Endothelial cell (in vitro differentiated cells): ENCODE data around the gene UGT1A6. TPM values are rescaled to one million over a fixed set of nuclear protein-coding genes. Genes with fewer than 3 reads are reported as not detected.

ENCODE experiments used
- DNase-seq: peaks from one replicate; pipeline ENCODE4 v3.0.0; 2021; ENCODE audit warnings: low spot score
- H3K27ac Mint-ChIP-seq: one replicate; pipeline ENCODE4 v1.8.0; 2021; ENCODE audit warnings: mixed read lengths, inconsistent platforms; ENCODE audit not compliant: unreplicated experiment
- H3K27me3 Mint-ChIP-seq: one replicate; pipeline ENCODE4 v1.8.0; 2021; ENCODE audit warnings: mild to moderate bottlenecking, moderate library complexity, mixed read lengths, inconsistent platforms; ENCODE audit not compliant: unreplicated experiment
- H3K36me3 Mint-ChIP-seq: one replicate; pipeline ENCODE4 v1.8.0; 2021; ENCODE audit warnings: mild to moderate bottlenecking, low read depth, mixed read lengths, inconsistent platforms; ENCODE audit not compliant: unreplicated experiment
- H3K4me1 Mint-ChIP-seq: one replicate; pipeline ENCODE4 v1.8.0; 2021; ENCODE audit warnings: mild to moderate bottlenecking, mixed read lengths, inconsistent platforms; ENCODE audit not compliant: unreplicated experiment
- H3K4me3 Mint-ChIP-seq: one replicate; pipeline ENCODE4 v1.8.0; 2021; ENCODE audit warnings: mild to moderate bottlenecking, mixed read lengths, inconsistent platforms; ENCODE audit not compliant: unreplicated experiment
- H3K9me3 Mint-ChIP-seq: one replicate; pipeline ENCODE4 v1.8.0; 2021; ENCODE audit warnings: mixed read lengths, inconsistent platforms; ENCODE audit not compliant: unreplicated experiment
- total RNA-seq: library from RNA; stranded (reverse); fragmentation: NEBNext Ultra II Directional; extraction: Animal tissue kit (Norgen Biotek cat#: 25700); gene quantifications from one replicate; pipeline ENCODE4 v1.2.1, GENCODE V29; 2021; ENCODE audit not compliant: unreplicated experiment
- TF ChIP-seq, protein P1 (sequence below): fragments of 200-600 bp; sonication (generic); IDR thresholded peaks from one replicate; pipeline ENCODE4 v1.5.0; 2021; ENCODE audit warnings: antibody characterized with exemption; ENCODE audit not compliant: unreplicated experiment

Gene UGT1A6
- total RNA-seq, 1 donor from 2014 or later: not detected

- TF ChIP-seq, protein P1, sequence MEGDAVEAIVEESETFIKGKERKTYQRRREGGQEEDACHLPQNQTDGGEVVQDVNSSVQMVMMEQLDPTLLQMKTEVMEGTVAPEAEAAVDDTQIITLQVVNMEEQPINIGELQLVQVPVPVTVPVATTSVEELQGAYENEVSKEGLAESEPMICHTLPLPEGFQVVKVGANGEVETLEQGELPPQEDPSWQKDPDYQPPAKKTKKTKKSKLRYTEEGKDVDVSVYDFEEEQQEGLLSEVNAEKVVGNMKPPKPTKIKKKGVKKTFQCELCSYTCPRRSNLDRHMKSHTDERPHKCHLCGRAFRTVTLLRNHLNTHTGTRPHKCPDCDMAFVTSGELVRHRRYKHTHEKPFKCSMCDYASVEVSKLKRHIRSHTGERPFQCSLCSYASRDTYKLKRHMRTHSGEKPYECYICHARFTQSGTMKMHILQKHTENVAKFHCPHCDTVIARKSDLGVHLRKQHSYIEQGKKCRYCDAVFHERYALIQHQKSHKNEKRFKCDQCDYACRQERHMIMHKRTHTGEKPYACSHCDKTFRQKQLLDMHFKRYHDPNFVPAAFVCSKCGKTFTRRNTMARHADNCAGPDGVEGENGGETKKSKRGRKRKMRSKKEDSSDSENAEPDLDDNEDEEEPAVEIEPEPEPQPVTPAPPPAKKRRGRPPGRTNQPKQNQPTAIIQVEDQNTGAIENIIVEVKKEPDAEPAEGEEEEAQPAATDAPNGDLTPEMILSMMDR: no peak
- no peak overlapping the region for H3K4me3 Mint-ChIP-seq
- DNase-seq: no peak
- H3K9me3 Mint-ChIP-seq: no peaks in the 10 kb centered on the region
- no peak overlapping the region for H3K27ac Mint-ChIP-seq
- H3K4me1 Mint-ChIP-seq: no peaks in the 10 kb centered on the region
- no peaks in the 10 kb centered on the region for H3K27me3 Mint-ChIP-seq
- no peaks in the 10 kb centered on the region for H3K36me3 Mint-ChIP-seq
Measured at GRCh38 chr2:233780771-233781170, 88.1 kb downstream of the UGT1A6 start.

- Mint-ChIP-seq H3K9me3 (no peaks in the 10 kb centered on the region), H3K27me3 (peaks cover 8% of the 10 kb centered on the region), H3K4me3 (peak overlapping the region; percentile 13), H3K27ac (no peak overlapping the region), H3K36me3 (peaks cover 17% of the 10 kb centered on the region), H3K4me1 (no peaks in the 10 kb centered on the region)
- TF ChIP-seq, protein P1: no peak
- no peak for DNase-seq
Measured at GRCh38 chr2:233789554-233789953, 96.9 kb downstream of the UGT1A6 start.

- no peak overlapping the region for H3K27ac Mint-ChIP-seq
- no peaks in the 10 kb centered on the region for H3K4me1 Mint-ChIP-seq
- no peak overlapping the region for H3K4me3 Mint-ChIP-seq
- H3K9me3 Mint-ChIP-seq: no peaks in the 10 kb centered on the region
- peaks cover 17% of the 10 kb centered on the region for H3K36me3 Mint-ChIP-seq
- TF ChIP-seq, protein P1: no peak
- DNase-seq: no peak
- peaks cover 12% of the 10 kb centered on the region for H3K27me3 Mint-ChIP-seq
Measured at GRCh38 chr2:233791151-233791882, 98.6 kb downstream of the UGT1A6 start.

DNA sequence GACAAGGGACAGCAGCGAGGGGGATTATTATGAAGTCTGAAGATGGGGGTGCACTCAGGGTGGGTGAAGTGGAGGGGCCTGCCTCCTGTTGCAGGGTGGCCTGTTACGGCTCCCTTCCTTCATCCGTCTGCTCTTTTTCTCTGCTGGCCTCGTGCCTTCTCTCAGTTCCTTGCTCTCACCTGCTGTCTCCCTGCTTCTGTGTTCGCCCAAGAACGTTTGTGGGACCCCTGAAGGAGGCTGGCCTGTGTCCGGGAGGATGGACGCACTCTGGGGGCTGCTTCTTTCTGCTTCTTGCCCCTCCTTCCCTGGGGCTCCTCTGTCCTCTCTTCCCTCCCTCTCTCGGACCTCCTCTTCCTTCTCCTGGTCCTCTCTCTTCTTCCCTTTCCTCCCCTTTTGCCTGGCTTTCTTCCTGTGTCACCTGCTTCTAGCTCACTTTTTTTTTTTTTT is 99.2 kb downstream of the UGT1A6 start:
- Mint-ChIP-seq H3K27ac (no peak overlapping the region), H3K9me3 (no peaks in the 10 kb centered on the region), H3K4me3 (no peak overlapping the region), H3K36me3 (peaks cover 17% of the 10 kb centered on the region), H3K27me3 (peaks cover 12% of the 10 kb centered on the region), H3K4me1 (no peaks in the 10 kb centered on the region)
- DNase-seq: no peak
- TF ChIP-seq, protein P1: no peak

DNA sequence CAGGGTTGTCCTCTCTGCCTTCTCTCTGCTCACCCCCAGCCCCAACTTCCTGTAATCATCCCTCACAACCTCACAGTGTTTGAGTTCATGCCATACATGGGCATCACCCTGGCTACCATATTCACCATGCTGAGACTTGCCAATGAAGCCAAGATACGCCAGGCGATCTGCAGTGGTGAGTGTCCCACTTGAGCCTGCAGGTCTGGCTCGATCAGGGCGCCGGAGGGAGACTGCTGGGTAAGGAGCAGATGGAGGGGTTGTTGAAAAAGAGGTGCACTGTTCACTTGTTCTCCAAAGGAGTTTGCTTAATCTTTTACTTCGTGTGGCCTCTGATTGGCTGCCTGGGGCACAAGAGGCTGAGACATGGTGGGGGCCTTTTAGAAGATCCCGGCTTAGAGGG is 100.0 kb downstream of the UGT1A6 start:
- Mint-ChIP-seq H3K36me3 (peaks cover 17% of the 10 kb centered on the region), H3K27me3 (peaks cover 12% of the 10 kb centered on the region), H3K4me3 (no peak overlapping the region), H3K27ac (no peak overlapping the region), H3K9me3 (no peaks in the 10 kb centered on the region), H3K4me1 (no peaks in the 10 kb centered on the region)
- no peak for DNase-seq
- TF ChIP-seq, protein P1: no peak
